SH-SY5Y (cell line): ENCODE measurements around the gene LNX1.

ENCODE experiments used
- GATA2 ChIP-seq: IDR thresholded peaks from 2 replicates; pipeline ENCODE4 v1.6.1; 2011; ENCODE audit warnings: mild to moderate bottlenecking, low read depth, low read length
- GATA3 ChIP-seq: IDR thresholded peaks from 2 replicates; pipeline ENCODE4 v1.6.1; 2011; ENCODE audit warnings: low read depth, mild to moderate bottlenecking, low read length, moderate library complexity

DNA sequence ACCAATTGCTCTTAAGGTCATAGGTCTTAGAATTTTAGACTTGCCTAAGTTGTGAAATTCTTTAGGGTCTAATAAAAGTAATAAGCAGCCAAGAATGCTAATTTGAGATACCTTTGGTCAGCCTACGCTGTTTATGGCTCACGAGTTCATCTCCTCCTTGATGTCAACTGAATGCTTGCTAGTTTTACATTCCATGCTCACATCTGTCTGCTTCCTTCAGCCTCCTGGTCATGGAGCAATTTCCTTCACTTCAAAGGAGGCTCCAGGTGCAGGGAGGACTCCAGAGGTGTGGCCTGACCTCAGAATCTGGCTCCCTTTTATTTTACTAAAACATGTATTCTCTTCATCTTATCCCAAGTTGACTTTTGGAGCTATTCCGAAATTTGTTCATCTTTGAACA, 23.3 kb upstream of the LNX1 start:
- TF ChIP-seq GATA3 (no peak), GATA2 (no peak)
